ENCODE results near the gene PLXND1.
"Not testable (repeated sequence)": the region's sequence is repeated elsewhere in the genome, so short reads cannot be mapped to it uniquely, and the experiment has no call there.

Gene PLXND1

GRCh38 chr3:129549805-129550204, 56.7 kb downstream of the PLXND1 start:
- no peaks in the 10 kb centered on the region for H3K27me3 ChIP-seq (ENCODE audit: control insufficient read depth, insufficient read depth, low read length)
- H3K9me3 ChIP-seq (ENCODE audit: control insufficient read depth, low read length) = no peaks in the 10 kb centered on the region

GRCh38 chr3:129549006-129549800, 57.3 kb downstream of the PLXND1 start:
- H3K27me3 ChIP-seq (ENCODE audit: control insufficient read depth, insufficient read depth, low read length) = no peaks in the 10 kb centered on the region
- H3K27ac ChIP-seq = no peak overlapping the region
- no peaks in the 10 kb centered on the region for H3K9me3 ChIP-seq (ENCODE audit: control insufficient read depth, low read length)
- no peak overlapping the region for H3K4me3 ChIP-seq (ENCODE audit: low read depth, low read length)
- H3K36me3 ChIP-seq (ENCODE audit: control insufficient read depth, insufficient read depth, low read length) = no peaks in the 10 kb centered on the region
- no peaks in the 10 kb centered on the region for H3K79me2 ChIP-seq
- no peak overlapping the region for H3K9ac ChIP-seq
- H2AFZ ChIP-seq = no peak overlapping the region
- no peak overlapping the region for H3K4me2 ChIP-seq (ENCODE audit: low read length)
- no peaks in the 10 kb centered on the region for H3K4me1 ChIP-seq
- TF ChIP-seq CTCF (IDR thresholded peaks at IDR 0.05) = no peak

More at GRCh38 chr3:129549805-129550204, 56.7 kb downstream of the PLXND1 start:
- no peak for TF ChIP-seq CTCF (IDR thresholded peaks at IDR 0.05)
- H3K9ac ChIP-seq = no peak overlapping the region
- no peak overlapping the region for H3K27ac ChIP-seq
- no peaks in the 10 kb centered on the region for H3K4me1 ChIP-seq
- no peaks in the 10 kb centered on the region for H3K36me3 ChIP-seq (ENCODE audit: control insufficient read depth, insufficient read depth, low read length)
- no peak overlapping the region for H3K4me2 ChIP-seq (ENCODE audit: low read length)
- no peak overlapping the region for H3K4me3 ChIP-seq (ENCODE audit: low read depth, low read length)
- no peaks in the 10 kb centered on the region for H3K79me2 ChIP-seq
- no peak overlapping the region for H2AFZ ChIP-seq

- Histone ChIP-seq H3K9me3 (ENCODE audit: control insufficient read depth, low read length) (no peaks in the 10 kb centered on the region), H3K79me2 (no peaks in the 10 kb centered on the region), H3K4me2 (ENCODE audit: low read length) (no peak overlapping the region), H3K36me3 (ENCODE audit: control insufficient read depth, insufficient read depth, low read length) (no peaks in the 10 kb centered on the region), H3K9ac (no peak overlapping the region), H3K4me3 (ENCODE audit: low read depth, low read length) (no peak overlapping the region), H2AFZ (no peak overlapping the region), H3K27ac (no peak overlapping the region), H3K4me1 (no peaks in the 10 kb centered on the region), H3K27me3 (ENCODE audit: control insufficient read depth, insufficient read depth, low read length) (no peaks in the 10 kb centered on the region)
- TF ChIP-seq CTCF (IDR thresholded peaks at IDR 0.05) = no peak
Measured at GRCh38 chr3:129548104-129548965, 58.1 kb downstream of the PLXND1 start.

- Histone ChIP-seq H3K4me2 (ENCODE audit: low read length) (no peak overlapping the region), H3K4me3 (ENCODE audit: low read depth, low read length) (no peak overlapping the region), H3K27me3 (ENCODE audit: control insufficient read depth, insufficient read depth, low read length) (no peaks in the 10 kb centered on the region), H3K4me1 (no peaks in the 10 kb centered on the region), H3K9me3 (ENCODE audit: control insufficient read depth, low read length) (no peaks in the 10 kb centered on the region), H3K79me2 (no peaks in the 10 kb centered on the region), H3K36me3 (ENCODE audit: control insufficient read depth, insufficient read depth, low read length) (no peaks in the 10 kb centered on the region), H3K9ac (no peak overlapping the region), H2AFZ (no peak overlapping the region), H3K27ac (no peak overlapping the region)
- no peak for TF ChIP-seq CTCF (IDR thresholded peaks at IDR 0.05)
Measured at GRCh38 chr3:129547241-129547640, 59.2 kb downstream of the PLXND1 start.

GRCh38 chr3:129545951-129546350, 60.5 kb downstream of the PLXND1 start:
- not testable (repeated sequence) for H3K9me3 ChIP-seq (ENCODE audit: control insufficient read depth, low read length); H3K27ac ChIP-seq; H3K79me2 ChIP-seq; H3K9ac ChIP-seq; H3K36me3 ChIP-seq (ENCODE audit: control insufficient read depth, insufficient read depth, low read length); H3K27me3 ChIP-seq (ENCODE audit: control insufficient read depth, insufficient read depth, low read length); H3K4me3 ChIP-seq (ENCODE audit: low read depth, low read length); H3K4me1 ChIP-seq; H3K4me2 ChIP-seq (ENCODE audit: low read length); H2AFZ ChIP-seq
